GM19467 (cell line): ENCODE results near the gene NFAT5.

Source experiments
- ATAC-seq: cut with Tn5 transposase; IDR thresholded peaks from one replicate; pipeline ENCODE4 v1.9.1; 2021; ENCODE audit warnings: mild to moderate bottlenecking, moderate library complexity; ENCODE audit not compliant: unreplicated experiment

The NFAT5 gene

GRCh38 chr16:69701452-69701851 is 135.7 kb downstream of the NFAT5 start:
- ATAC-seq, result no peak

- ATAC-seq, result no peak
These were observed 136.1 kb downstream of the NFAT5 start for GRCh38 chr16:69701866-69702265.

- no peak for ATAC-seq
These were observed 137.9 kb downstream of the NFAT5 start for GRCh38 chr16:69703638-69704037.

- no peak for ATAC-seq
These were observed 140.6 kb downstream of the NFAT5 start for GRCh38 chr16:69706256-69706974.

GRCh38 chr16:69706975-69707340 is 141.2 kb downstream of the NFAT5 start:
- ATAC-seq, result no peak

GRCh38 chr16:69707920-69708683 is 142.3 kb downstream of the NFAT5 start:
- no peak for ATAC-seq

GRCh38 chr16:69709456-69710084 is 143.8 kb downstream of the NFAT5 start:
- no peak for ATAC-seq

GRCh38 chr16:69711115-69711740 is 145.5 kb downstream of the NFAT5 start:
- ATAC-seq, result no peak

GRCh38 chr16:69712277-69712676 is 146.5 kb downstream of the NFAT5 start:
- ATAC-seq, result no peak

- no peak for ATAC-seq
These were observed 147.3 kb downstream of the NFAT5 start for GRCh38 chr16:69712914-69713581.

- ATAC-seq, result no peak
These were observed 151.3 kb downstream of the NFAT5 start for GRCh38 chr16:69717066-69717465.

GRCh38 chr16:69718111-69718764 is 152.5 kb downstream of the NFAT5 start:
- ATAC-seq, result no peak

GRCh38 chr16:69720822-69721430 is 155.2 kb downstream of the NFAT5 start:
- no peak for ATAC-seq

GRCh38 chr16:69721441-69721957 is 155.7 kb downstream of the NFAT5 start:
- no peak for ATAC-seq

GRCh38 chr16:69724414-69724873 is 158.7 kb downstream of the NFAT5 start:
- ATAC-seq, result no peak

- ATAC-seq, result no peak
These were observed 159.3 kb downstream of the NFAT5 start for GRCh38 chr16:69724981-69725479.

- no peak for ATAC-seq
These were observed 159.9 kb downstream of the NFAT5 start for GRCh38 chr16:69725480-69726312.

- ATAC-seq, result peak; percentile 97
These were observed 160.7 kb downstream of the NFAT5 start, which contains the start of gene NQO1 for GRCh38 chr16:69726313-69727060. Gene NQO1 (minus strand): TSS chr16:69726560. CDS start chr16:69726439, 121 bp downstream.
